Measurements from ENCODE around the gene NDUFA11.

The NDUFA11 gene

GRCh38 chr19:5913739-5914357 is 10.3 kb upstream of the NDUFA11 start, which contains the start of gene CAPS:
CAPS (plus strand) TSS chr19:5914254; CDS start chr19:5914407, 153 bp downstream.
- no peak for TF ChIP-seq CTCF (IDR thresholded peaks at IDR 0.05; ENCODE audit: low read depth, low read length)
- peaks cover 40% of the 10 kb centered on the region for H3K36me3 ChIP-seq
- no peaks in the 10 kb centered on the region for H3K27me3 ChIP-seq (ENCODE audit: insufficient read depth, low read depth, severe bottlenecking)
- H3K27ac ChIP-seq, result no peak within 1 kb of the TSS
- no peak within 1 kb of the TSS for H3K4me3 ChIP-seq (ENCODE audit: low read depth, low read length)
- H3K9me3 ChIP-seq (ENCODE audit: severe bottlenecking), result no peaks in the 10 kb centered on the region
- no peak for DNase-seq

- Histone ChIP-seq H3K9me3 (ENCODE audit: severe bottlenecking) (no peaks in the 10 kb centered on the region), H3K36me3 (peaks cover 22% of the 10 kb centered on the region), H3K27ac (no peak overlapping the region), H3K27me3 (ENCODE audit: insufficient read depth, low read depth, severe bottlenecking) (no peaks in the 10 kb centered on the region), H3K4me3 (ENCODE audit: low read depth, low read length) (no peak overlapping the region)
- DNase-seq, result no peak
- no peak for TF ChIP-seq CTCF (IDR thresholded peaks at IDR 0.05; ENCODE audit: low read depth, low read length)
Measured at GRCh38 chr19:5911366-5911765, 7.8 kb upstream of the NDUFA11 start.

DNA sequence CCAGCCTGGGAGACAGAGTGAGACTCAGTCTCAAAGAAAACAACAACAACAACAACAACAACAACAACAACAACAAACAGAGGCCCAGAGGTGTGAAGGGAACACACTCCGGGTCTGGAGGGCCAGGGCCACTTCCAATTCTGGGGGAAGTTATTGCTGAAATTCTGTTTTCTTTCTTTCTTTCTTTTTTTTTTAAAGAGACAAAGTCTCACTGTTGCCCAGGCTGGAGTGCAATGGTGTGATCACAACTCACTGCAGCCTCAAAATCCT is 7.0 kb upstream of the NDUFA11 start:
- H3K27me3 ChIP-seq (ENCODE audit: insufficient read depth, low read depth, severe bottlenecking), result no peaks in the 10 kb centered on the region
- peaks cover 16% of the 10 kb centered on the region for H3K36me3 ChIP-seq
- no peaks in the 10 kb centered on the region for H3K9me3 ChIP-seq (ENCODE audit: severe bottlenecking)
- TF ChIP-seq CTCF (IDR thresholded peaks at IDR 0.05; ENCODE audit: low read depth, low read length), result no peak
- H3K27ac ChIP-seq, result no peak overlapping the region
- no peak overlapping the region for H3K4me3 ChIP-seq (ENCODE audit: low read depth, low read length)
- no peak for DNase-seq

- peak overlapping the region; percentile 75 for H3K27ac ChIP-seq
- H3K4me3 ChIP-seq (ENCODE audit: low read depth, low read length), result no peak overlapping the region
- H3K36me3 ChIP-seq, result peaks cover 9% of the 10 kb centered on the region
- H3K9me3 ChIP-seq (ENCODE audit: severe bottlenecking), result no peaks in the 10 kb centered on the region
- peak; percentile 76 for DNase-seq
- no peaks in the 10 kb centered on the region for H3K27me3 ChIP-seq (ENCODE audit: insufficient read depth, low read depth, severe bottlenecking)
- TF ChIP-seq CTCF (IDR thresholded peaks at IDR 0.05; ENCODE audit: low read depth, low read length), result no peak
Measured at GRCh38 chr19:5908773-5909442, 5.3 kb upstream of the NDUFA11 start.

- DNase-seq, result peak; percentile 37
- TF ChIP-seq CTCF (IDR thresholded peaks at IDR 0.05; ENCODE audit: low read depth, low read length), result no peak
- peak overlapping the region; percentile 75 for H3K27ac ChIP-seq
- H3K27me3 ChIP-seq (ENCODE audit: insufficient read depth, low read depth, severe bottlenecking), result no peaks in the 10 kb centered on the region
- H3K36me3 ChIP-seq, result peaks cover 8% of the 10 kb centered on the region
- no peak overlapping the region for H3K4me3 ChIP-seq (ENCODE audit: low read depth, low read length)
- H3K9me3 ChIP-seq (ENCODE audit: severe bottlenecking), result no peaks in the 10 kb centered on the region
Measured at GRCh38 chr19:5907241-5907640, 3.7 kb upstream of the NDUFA11 start.
